HG02943 (cell line): Measurements from ENCODE around the gene PLPPR5.

Experiments
- ATAC-seq: cut with Tn5 transposase; IDR thresholded peaks from one replicate; pipeline ENCODE4 v1.9.1; 2021; ENCODE audit warnings: mild to moderate bottlenecking, low read depth, moderate library complexity; ENCODE audit not compliant: unreplicated experiment

PLPPR5 gene

GRCh38 chr1:98870959-98871903 lies 133.4 kb downstream of the PLPPR5 start:
- ATAC-seq: peak; percentile 94

DNA sequence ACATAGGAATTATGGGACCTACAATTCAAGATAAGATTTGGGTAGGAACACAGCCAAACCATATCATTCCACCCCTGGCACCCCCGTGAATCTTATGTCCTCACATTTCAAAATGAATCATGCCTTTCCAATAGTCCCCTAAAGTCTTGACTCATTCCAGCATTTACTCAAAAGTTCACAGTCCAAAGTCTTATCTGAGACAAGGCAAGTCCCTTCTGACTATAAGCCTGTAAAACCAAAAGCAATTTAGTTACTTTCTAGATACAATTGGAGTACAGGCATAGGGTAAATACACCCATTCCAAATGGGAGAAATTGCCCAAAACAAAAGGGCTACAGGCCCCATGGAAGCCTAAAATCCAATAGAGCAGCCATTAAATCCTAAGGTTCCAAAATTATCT lies 138.9 kb downstream of the PLPPR5 start:
- ATAC-seq: no peak

DNA sequence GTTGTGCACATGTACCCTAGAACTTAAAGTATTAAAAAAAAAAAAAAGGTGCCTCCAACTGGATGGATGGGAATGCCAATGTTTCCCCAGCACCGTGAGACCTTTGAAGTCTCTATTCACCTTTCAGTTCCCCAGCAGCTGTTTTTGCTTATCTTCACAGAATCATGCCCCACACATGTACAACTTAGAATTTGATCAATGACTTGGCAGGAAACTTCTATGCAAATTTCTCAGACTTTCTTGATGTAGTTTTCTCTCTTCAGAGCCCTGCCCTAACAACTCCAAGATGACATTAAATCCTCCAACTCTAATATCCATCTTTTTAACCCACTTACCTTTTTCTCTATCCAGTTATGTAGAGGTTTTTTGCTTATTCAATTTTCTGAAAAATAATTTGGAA lies 144.3 kb downstream of the PLPPR5 start:
- no peak for ATAC-seq

- no peak for ATAC-seq
These were observed 150.5 kb downstream of the PLPPR5 start for GRCh38 chr1:98854137-98854536.

GRCh38 chr1:98849969-98850636 lies 154.6 kb downstream of the PLPPR5 start:
- peak; percentile 82 for ATAC-seq

GRCh38 chr1:98842241-98842640 lies 162.4 kb downstream of the PLPPR5 start:
- no peak for ATAC-seq
